SK-N-DZ (cell line): ENCODE measurements around the gene ETDC.

ENCODE experiments used
- DNase-seq: peaks from one replicate; pipeline ENCODE4 v3.0.0-alpha.2; 2015; ENCODE audit warnings: low spot score

ETDC gene

DNA sequence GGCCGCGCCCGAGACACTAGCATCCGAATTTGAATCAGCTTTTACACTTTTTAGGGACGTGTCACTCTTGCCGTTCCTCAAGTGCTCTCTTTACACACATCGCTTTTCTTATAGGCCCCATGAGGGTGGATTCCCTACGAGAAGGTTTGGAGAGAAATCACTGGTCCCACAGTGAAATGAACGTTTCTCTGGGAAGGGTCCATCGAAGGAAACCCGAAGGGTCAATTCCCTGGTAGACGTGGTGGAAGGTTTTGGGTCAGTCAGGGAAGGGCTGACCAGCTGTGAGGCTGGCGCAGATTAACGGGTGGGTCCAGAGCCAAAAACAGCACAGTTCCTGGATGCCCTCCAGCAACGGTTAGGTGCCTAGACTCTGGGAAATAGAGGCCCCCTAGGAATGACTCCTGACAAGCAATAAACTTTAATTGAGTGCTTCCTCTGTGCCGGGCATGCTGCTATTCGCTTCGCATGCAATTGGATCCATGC is 35.9 kb downstream of the ETDC start:
- no peak for DNase-seq

DNA sequence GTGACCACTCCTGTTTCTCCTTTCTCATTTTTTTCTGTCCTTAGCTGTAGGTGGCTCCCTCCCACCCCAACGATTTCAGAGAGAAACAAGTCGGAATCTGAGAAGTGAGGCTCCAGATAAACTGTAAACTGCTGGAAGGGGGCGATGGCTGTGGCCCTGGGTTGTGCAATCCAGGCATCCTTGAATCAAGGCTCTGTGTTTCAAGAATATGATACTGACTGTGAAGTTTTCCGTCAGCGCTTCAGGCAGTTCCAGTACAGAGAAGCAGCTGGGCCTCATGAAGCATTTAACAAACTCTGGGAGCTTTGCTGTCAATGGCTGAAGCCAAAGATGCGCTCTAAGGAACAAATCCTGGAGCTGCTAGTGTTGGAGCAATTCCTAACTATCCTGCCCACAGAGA is 37.7 kb downstream of the ETDC start:
- DNase-seq: no peak

GRCh38 chrX:135347381-135348016 is 38.2 kb downstream of the ETDC start:
- no peak for DNase-seq

DNA sequence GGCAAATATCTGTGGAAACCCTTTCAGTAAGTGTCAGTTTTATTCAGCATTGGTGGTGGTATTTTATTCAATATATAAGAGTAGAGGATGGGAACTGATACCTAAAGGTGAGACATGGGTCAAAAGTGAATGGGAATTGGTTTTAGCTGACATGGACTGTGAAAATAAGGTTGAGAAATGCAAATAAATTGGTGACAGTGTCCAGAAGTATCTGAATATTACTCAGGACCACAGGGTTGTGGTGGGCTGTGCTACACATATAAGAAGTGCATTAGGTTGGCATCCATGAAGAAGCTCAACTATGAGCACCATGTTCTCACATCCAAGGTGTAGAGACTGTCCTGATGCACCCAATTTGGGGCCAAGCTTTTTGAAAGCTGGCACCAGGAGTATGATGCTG is 45.0 kb downstream of the ETDC start:
- no peak for DNase-seq
